Liver (tissue), 9 donors: ENCODE results near the gene GNG7. TPM values are rescaled to one million over a fixed set of nuclear protein-coding genes. Genes with fewer than 3 reads are reported as not detected.
A peak's percentile ranks its signal among the peaks of the same experiment; 100 is the strongest.
"Not testable (repeated sequence)": the region's sequence is repeated elsewhere in the genome, so short reads cannot be mapped to it uniquely, and the experiment has no call there.

Source experiments
- DNase-seq: peaks from one replicate; pipeline ENCODE4 v3.0.0-alpha.2; 2017; ENCODE audit warnings: low spot score
- H3K27ac ChIP-seq, 2 donors: one replicate each; pipeline ENCODE4 v1.7.0; 2013; ENCODE audit warnings: inconsistent platforms in 2 of 2, low read length in 2 of 2, control low read depth in 1 of 2, low read depth in 1 of 2, mild to moderate bottlenecking in 1 of 2
- H3K27me3 ChIP-seq, 4 donors: one replicate each; pipeline versions ENCODE4 v1.6.1 to v1.7.0; 2013; ENCODE audit warnings: low read length in 3 of 4, inconsistent platforms in 1 of 4, mild to moderate bottlenecking in 1 of 4, moderate library complexity in 1 of 4; ENCODE audit not compliant: control insufficient read depth in 4 of 4, insufficient read depth in 4 of 4
- H3K36me3 ChIP-seq, 4 donors: one replicate each; pipeline versions ENCODE4 v1.6.1 to v1.7.0; 2013; ENCODE audit warnings: low read length in 3 of 4, mild to moderate bottlenecking in 3 of 4, low read depth in 1 of 4, moderate library complexity in 1 of 4; ENCODE audit not compliant: control insufficient read depth in 4 of 4, insufficient read depth in 3 of 4
- H3K4me1 ChIP-seq, 4 donors: one replicate each; pipeline versions ENCODE4 v1.6.1 to v1.7.0; 2013; ENCODE audit warnings: low read length in 3 of 4, mild to moderate bottlenecking in 3 of 4, moderate library complexity in 1 of 4; ENCODE audit not compliant: control insufficient read depth in 4 of 4, insufficient read depth in 4 of 4
- H3K4me3 ChIP-seq, 3 donors: one replicate each; pipeline versions ENCODE4 v1.6.1 to v1.7.0; 2013; ENCODE audit warnings: low read length in 3 of 3, control low read depth in 1 of 3, low read depth in 1 of 3, mild to moderate bottlenecking in 1 of 3
- H3K9ac ChIP-seq, 2 donors: one replicate each; pipeline ENCODE4 v1.7.0; 2013; ENCODE audit warnings: low read length in 2 of 2, mild to moderate bottlenecking in 2 of 2, moderate library complexity in 2 of 2, control low read depth in 1 of 2, low read depth in 1 of 2
- H3K9me3 ChIP-seq, 4 donors: one replicate each; pipeline versions ENCODE4 v1.6.1 to v1.7.0; 2013; ENCODE audit warnings: low read length in 3 of 4; ENCODE audit not compliant: control insufficient read depth in 4 of 4
- EGR1 ChIP-seq, 2 donors: IDR thresholded peaks; 2 replicates each; pipeline ENCODE4 v1.6.1; 2016 to 2018; ENCODE audit warnings: antibody characterized with exemption in 2 of 2, low read depth in 2 of 2
- FOXA1 ChIP-seq: IDR thresholded peaks from 2 replicates; pipeline ENCODE4 v1.6.1; 2016; ENCODE audit warnings: antibody characterized with exemption
- FOXA2 ChIP-seq: IDR thresholded peaks from 2 replicates; pipeline ENCODE4 v1.6.1; 2016; ENCODE audit warnings: antibody characterized with exemption
- GABPA ChIP-seq, 2 donors: IDR thresholded peaks in 1 of 2; conservative IDR thresholded peaks in 1 of 2; 2 replicates each; pipeline ENCODE4 v1.6.1; 2016; ENCODE audit warnings: antibody characterized with exemption in 2 of 2, mild to moderate bottlenecking in 1 of 2, moderate library complexity in 1 of 2
- HNF4A ChIP-seq, 2 donors: conservative IDR thresholded peaks; 2 replicates each; pipeline ENCODE4 v1.6.1; 2016; ENCODE audit warnings: antibody characterized with exemption in 2 of 2, mild to moderate bottlenecking in 2 of 2
- HNF4G ChIP-seq: IDR thresholded peaks from 2 replicates; pipeline ENCODE4 v1.6.1; 2016; ENCODE audit warnings: antibody characterized with exemption
- NR2F2 ChIP-seq: IDR thresholded peaks from 2 replicates; pipeline ENCODE4 v1.6.1; 2016; ENCODE audit warnings: antibody characterized with exemption
- RAD21 ChIP-seq, 2 donors: IDR thresholded peaks; 2 replicates each; pipeline ENCODE4 v1.6.1; 2016; ENCODE audit warnings: antibody characterized with exemption in 2 of 2, mild to moderate bottlenecking in 2 of 2
- RXRA ChIP-seq, 2 donors: IDR thresholded peaks; 2 replicates each; pipeline ENCODE4 v1.6.1; 2017 to 2018; ENCODE audit warnings: antibody characterized with exemption in 2 of 2, mild to moderate bottlenecking in 1 of 2
- YY1 ChIP-seq: IDR thresholded peaks from 2 replicates; pipeline ENCODE4 v1.6.1; 2016; ENCODE audit warnings: antibody characterized with exemption, mild to moderate bottlenecking
- WGBS: extraction: QIAGEN DNeasy Blood & Tissue Kit; methylation state at CpG from one replicate; pipeline ENCODE4 v1.1.7; 2013; 5-methylcytosine and 5-hydroxymethylcytosine counted together
- polyA plus RNA-seq, 2 donors: library from polyadenylated mRNA; stranded (reverse) in 1 of 2; unstranded in 1 of 2; fragments of 200-250 nt in 1 of 2; fragments of >200 nt in 1 of 2; fragmentation: Nextera tagmentation in 1 of 2; extraction: Ambion mirVana in 1 of 2; gene quantifications; one replicate each; pipeline versions ENCODE4 v1.2.1 to v1.2.3, GENCODE V29; 2013 to 2015
- total RNA-seq, 2 donors: library from RNA; depleted of rRNA; stranded (reverse); fragments of >200 nt; gene quantifications; one replicate each; pipeline ENCODE4 v1.2.3, GENCODE V29; 2014
- TF ChIP-seq, protein P1 (sequence below): IDR thresholded peaks from 2 replicates; pipeline ENCODE4 v1.6.1; 2016; ENCODE audit warnings: antibody characterized with exemption, mild to moderate bottlenecking
- TF ChIP-seq, protein P2 (sequence below): IDR thresholded peaks from 2 replicates; pipeline ENCODE4 v1.6.1; 2016; ENCODE audit warnings: antibody characterized with exemption
- TF ChIP-seq, protein P3 (sequence below): IDR thresholded peaks from 2 replicates; pipeline ENCODE4 v1.6.1; 2016; ENCODE audit warnings: antibody characterized with exemption
- TF ChIP-seq, protein P4 (sequence below): fragments of 150-350 bp; IDR thresholded peaks from 2 replicates; pipeline ENCODE4 v1.5.1; 2017; ENCODE audit warnings: improper control_type of control experiment, low read depth, low read length; ENCODE audit not compliant: missing input control
- TF ChIP-seq, protein P5 (sequence below): IDR thresholded peaks from 2 replicates; pipeline ENCODE4 v1.6.1; 2016; ENCODE audit warnings: antibody characterized with exemption
- donor health status: healthy.
- donor health status: healthy.
- donor health status: healthy.
- donor health status: healthy.
- donor health status: healthy.

The GNG7 gene
- total and polyA plus RNA-seq, 4 donors: 0.75 to 1.9 (median 1.1) TPM

DNA sequence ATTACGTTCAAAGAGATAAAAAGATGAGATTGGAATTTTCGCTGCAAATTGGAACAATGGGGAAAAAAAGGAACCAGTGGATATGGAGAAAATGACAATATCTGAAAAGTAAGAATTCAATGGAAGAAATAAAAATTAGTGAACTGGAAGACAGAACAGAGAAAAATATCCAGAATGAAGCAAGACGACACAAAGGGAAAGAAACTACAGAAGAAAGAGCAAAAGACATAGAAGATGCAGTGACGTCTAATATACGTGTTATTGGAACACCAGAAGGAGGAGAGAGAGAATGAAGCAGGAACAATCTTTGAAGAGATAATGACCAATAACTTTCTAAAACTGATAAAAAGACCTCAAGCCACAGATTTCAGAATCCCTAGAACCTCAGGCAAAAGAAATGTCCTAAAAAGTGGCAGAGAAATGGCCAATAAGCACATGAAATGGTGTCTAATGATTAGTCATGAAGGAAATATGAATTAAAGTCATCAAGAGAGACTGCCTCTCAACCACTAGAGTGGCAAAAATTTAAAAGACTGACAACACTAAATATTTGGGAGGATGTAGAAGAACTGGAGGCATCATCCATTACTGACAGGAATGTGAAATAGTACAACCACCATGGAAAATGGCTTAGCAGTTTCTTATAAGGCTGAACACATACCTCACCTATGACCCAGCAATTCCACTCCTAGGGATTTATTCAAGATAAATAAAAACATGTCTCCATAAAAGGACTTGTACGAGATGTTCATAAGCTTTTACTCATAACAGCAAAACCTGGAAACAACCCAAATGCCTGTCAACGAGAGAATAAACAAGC is 170.0 kb downstream of the GNG7 start:
- Histone ChIP-seq H3K9me3 (no peaks in the 10 kb centered on the region), H3K9ac (no peak overlapping the region), H3K4me1 (peaks cover 0 to 7% (median 2%) of the 10 kb centered on the region in 4 donors), H3K36me3 (no peaks in the 10 kb centered on the region), H3K27ac (no peak overlapping the region), H3K4me3 (no peak overlapping the region), H3K27me3 (no peaks in the 10 kb centered on the region)
- WGBS: 90% methylated on average over 7 of the region's 7 CpGs
- no peak for DNase-seq
- TF ChIP-seq FOXA2 (no peak), NR2F2 (peak; percentile 47)
- TF ChIP-seq, protein P1, sequence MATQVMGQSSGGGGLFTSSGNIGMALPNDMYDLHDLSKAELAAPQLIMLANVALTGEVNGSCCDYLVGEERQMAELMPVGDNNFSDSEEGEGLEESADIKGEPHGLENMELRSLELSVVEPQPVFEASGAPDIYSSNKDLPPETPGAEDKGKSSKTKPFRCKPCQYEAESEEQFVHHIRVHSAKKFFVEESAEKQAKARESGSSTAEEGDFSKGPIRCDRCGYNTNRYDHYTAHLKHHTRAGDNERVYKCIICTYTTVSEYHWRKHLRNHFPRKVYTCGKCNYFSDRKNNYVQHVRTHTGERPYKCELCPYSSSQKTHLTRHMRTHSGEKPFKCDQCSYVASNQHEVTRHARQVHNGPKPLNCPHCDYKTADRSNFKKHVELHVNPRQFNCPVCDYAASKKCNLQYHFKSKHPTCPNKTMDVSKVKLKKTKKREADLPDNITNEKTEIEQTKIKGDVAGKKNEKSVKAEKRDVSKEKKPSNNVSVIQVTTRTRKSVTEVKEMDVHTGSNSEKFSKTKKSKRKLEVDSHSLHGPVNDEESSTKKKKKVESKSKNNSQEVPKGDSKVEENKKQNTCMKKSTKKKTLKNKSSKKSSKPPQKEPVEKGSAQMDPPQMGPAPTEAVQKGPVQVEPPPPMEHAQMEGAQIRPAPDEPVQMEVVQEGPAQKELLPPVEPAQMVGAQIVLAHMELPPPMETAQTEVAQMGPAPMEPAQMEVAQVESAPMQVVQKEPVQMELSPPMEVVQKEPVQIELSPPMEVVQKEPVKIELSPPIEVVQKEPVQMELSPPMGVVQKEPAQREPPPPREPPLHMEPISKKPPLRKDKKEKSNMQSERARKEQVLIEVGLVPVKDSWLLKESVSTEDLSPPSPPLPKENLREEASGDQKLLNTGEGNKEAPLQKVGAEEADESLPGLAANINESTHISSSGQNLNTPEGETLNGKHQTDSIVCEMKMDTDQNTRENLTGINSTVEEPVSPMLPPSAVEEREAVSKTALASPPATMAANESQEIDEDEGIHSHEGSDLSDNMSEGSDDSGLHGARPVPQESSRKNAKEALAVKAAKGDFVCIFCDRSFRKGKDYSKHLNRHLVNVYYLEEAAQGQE: no peak

DNA sequence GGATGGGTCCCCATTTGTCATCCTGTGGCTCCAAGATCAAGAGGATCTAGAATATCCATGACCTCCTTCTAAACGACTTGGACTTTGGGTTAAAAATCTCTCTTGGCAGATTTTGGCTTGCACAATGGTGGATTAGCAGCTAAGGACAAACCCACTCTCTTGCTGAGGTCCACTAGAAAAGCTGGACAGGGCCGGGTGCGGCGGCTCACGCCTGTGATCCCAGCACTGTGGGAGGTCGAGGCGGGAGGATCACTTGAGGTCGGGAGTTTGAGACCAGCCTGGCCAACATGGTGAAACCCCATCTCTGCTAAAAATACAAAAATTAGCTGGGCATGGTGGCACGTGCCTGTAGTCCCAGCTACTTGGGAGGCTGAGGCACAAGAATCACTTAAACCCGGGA is 172.6 kb downstream of the GNG7 start:
- H3K9me3 ChIP-seq, H3K9ac ChIP-seq, H3K27me3 ChIP-seq, H3K4me3 ChIP-seq, H3K36me3 ChIP-seq, H3K27ac ChIP-seq, H3K4me1 ChIP-seq, DNase-seq: not testable (repeated sequence)
- WGBS: 92% methylated on average over 10 of the region's 10 CpGs

DNA sequence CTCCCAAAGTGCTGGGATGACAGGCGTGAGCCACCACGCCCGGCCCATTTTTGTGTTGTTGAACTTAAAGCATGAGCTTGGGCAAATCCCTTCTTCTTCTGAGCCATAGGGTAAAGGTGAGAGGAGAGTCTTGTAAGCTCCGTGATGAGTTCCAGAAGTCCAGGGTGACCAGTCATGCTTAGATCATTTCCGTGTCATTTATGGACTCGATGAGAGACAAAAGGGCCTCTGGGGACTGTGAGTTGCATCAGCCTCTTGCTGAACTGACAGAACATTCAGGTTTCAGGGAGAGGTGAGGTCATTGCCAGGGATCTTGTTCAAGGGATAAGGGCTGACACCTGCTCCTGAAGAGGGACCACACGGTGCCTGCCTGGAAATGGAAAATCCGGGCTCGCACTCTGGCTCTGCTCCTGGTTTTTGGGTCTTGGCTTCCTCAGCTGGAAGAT is 173.0 kb downstream of the GNG7 start:
- Histone ChIP-seq H3K4me1 (peaks cover 0 to 8% (median 4%) of the 10 kb centered on the region in 4 donors), H3K27ac (no peak overlapping the region), H3K36me3 (no peaks in the 10 kb centered on the region), H3K9ac (no peak overlapping the region), H3K4me3 (no peak overlapping the region), H3K27me3 (no peaks in the 10 kb centered on the region), H3K9me3 (no peaks in the 10 kb centered on the region)
- TF ChIP-seq RXRA (IDR thresholded peaks at IDR 0.05): peak in 1 of 2 donors; percentile 5
- no peak for TF ChIP-seq FOXA1
- DNase-seq: no peak
- WGBS: 94% methylated on average over 9 of the region's 9 CpGs

DNA sequence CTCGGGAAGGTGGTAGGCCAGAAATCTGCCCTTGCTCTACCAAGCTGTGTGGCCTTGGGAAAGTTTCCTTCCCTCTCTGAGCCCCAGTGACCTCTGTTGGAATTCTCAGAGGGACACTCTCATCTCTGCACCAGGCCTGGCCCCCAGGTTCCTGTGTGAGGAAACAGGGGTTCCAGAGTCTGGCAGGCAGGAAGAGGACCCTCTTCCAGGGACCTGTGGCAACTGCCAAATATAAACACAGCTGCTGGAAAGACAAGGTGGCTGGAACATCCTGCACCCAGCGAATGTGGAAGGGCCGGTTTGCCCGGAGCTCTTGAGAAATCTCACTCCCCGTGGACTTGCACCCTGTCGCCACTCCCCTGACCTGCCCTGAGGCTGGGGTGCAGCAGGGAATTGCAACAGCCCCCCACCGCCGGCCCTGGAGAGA is 173.8 kb downstream of the GNG7 start:
- H3K36me3 ChIP-seq: no peaks in the 10 kb centered on the region
- no peak overlapping the region for H3K27ac ChIP-seq
- no peaks in the 10 kb centered on the region for H3K27me3 ChIP-seq
- no peak overlapping the region for H3K9ac ChIP-seq
- peaks cover 0 to 8% (median 4%) of the 10 kb centered on the region in 4 donors for H3K4me1 ChIP-seq
- no peak for DNase-seq
- H3K4me3 ChIP-seq: no peak overlapping the region
- WGBS: 66% methylated on average over 8 of the region's 8 CpGs
- H3K9me3 ChIP-seq: no peaks in the 10 kb centered on the region
- no peak for TF ChIP-seq RAD21 (IDR thresholded peaks at IDR 0.05)
- TF ChIP-seq NR2F2: no peak
- TF ChIP-seq, protein P2, sequence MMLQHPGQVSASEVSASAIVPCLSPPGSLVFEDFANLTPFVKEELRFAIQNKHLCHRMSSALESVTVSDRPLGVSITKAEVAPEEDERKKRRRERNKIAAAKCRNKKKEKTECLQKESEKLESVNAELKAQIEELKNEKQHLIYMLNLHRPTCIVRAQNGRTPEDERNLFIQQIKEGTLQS: no peak
- TF ChIP-seq HNF4A (conservative IDR thresholded peaks at IDR 0.05): no peak
- no peak for TF ChIP-seq EGR1 (IDR thresholded peaks at IDR 0.05; ENCODE audit: low read depth in 2 of 2)
- TF ChIP-seq, protein P3, sequence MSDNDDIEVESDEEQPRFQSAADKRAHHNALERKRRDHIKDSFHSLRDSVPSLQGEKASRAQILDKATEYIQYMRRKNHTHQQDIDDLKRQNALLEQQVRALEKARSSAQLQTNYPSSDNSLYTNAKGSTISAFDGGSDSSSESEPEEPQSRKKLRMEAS: no peak
- TF ChIP-seq HNF4G: no peak
- no peak for TF ChIP-seq YY1
- TF ChIP-seq, protein P4, sequence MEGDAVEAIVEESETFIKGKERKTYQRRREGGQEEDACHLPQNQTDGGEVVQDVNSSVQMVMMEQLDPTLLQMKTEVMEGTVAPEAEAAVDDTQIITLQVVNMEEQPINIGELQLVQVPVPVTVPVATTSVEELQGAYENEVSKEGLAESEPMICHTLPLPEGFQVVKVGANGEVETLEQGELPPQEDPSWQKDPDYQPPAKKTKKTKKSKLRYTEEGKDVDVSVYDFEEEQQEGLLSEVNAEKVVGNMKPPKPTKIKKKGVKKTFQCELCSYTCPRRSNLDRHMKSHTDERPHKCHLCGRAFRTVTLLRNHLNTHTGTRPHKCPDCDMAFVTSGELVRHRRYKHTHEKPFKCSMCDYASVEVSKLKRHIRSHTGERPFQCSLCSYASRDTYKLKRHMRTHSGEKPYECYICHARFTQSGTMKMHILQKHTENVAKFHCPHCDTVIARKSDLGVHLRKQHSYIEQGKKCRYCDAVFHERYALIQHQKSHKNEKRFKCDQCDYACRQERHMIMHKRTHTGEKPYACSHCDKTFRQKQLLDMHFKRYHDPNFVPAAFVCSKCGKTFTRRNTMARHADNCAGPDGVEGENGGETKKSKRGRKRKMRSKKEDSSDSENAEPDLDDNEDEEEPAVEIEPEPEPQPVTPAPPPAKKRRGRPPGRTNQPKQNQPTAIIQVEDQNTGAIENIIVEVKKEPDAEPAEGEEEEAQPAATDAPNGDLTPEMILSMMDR: no peak
- TF ChIP-seq GABPA (IDR thresholded peaks at IDR 0.05 in 1 of 2, conservative IDR thresholded peaks at IDR 0.05 in 1 of 2): no peak
- TF ChIP-seq FOXA1: no peak
- TF ChIP-seq, protein P5, sequence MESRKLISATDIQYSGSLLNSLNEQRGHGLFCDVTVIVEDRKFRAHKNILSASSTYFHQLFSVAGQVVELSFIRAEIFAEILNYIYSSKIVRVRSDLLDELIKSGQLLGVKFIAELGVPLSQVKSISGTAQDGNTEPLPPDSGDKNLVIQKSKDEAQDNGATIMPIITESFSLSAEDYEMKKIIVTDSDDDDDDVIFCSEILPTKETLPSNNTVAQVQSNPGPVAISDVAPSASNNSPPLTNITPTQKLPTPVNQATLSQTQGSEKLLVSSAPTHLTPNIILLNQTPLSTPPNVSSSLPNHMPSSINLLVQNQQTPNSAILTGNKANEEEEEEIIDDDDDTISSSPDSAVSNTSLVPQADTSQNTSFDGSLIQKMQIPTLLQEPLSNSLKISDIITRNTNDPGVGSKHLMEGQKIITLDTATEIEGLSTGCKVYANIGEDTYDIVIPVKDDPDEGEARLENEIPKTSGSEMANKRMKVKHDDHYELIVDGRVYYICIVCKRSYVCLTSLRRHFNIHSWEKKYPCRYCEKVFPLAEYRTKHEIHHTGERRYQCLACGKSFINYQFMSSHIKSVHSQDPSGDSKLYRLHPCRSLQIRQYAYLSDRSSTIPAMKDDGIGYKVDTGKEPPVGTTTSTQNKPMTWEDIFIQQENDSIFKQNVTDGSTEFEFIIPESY: no peak
